Fibroblast of lung (primary cell): ENCODE results near the gene ISG20. TPM values are rescaled to one million over a fixed set of nuclear protein-coding genes. Genes with fewer than 3 reads are reported as not detected.

Experiments used
- DNase-seq, 2 donors: peaks; one replicate each; pipeline versions ENCODE4 v3.0.0 to v3.0.0-alpha.2; 2010; ENCODE audit warnings: low read depth in 2 of 2
- H2AFZ ChIP-seq: 2 replicates; pipeline ENCODE4 v1.5.1; 2012; ENCODE audit warnings: low read length, control low read depth, inconsistent platforms
- H3K27ac ChIP-seq: 2 replicates; pipeline ENCODE4 v1.5.1; 2011; ENCODE audit warnings: low read length, control low read depth; ENCODE audit not compliant: insufficient read depth
- H3K27me3 ChIP-seq: 2 replicates; pipeline ENCODE4 v1.5.1; 2011; ENCODE audit warnings: mild to moderate bottlenecking, low read length; ENCODE audit not compliant: control insufficient read depth, insufficient read depth
- H3K36me3 ChIP-seq: 2 replicates; pipeline ENCODE4 v1.5.1; 2011; ENCODE audit warnings: low read length; ENCODE audit not compliant: control insufficient read depth, insufficient read depth
- H3K4me1 ChIP-seq: 2 replicates; pipeline ENCODE4 v1.5.1; 2011; ENCODE audit warnings: low read length; ENCODE audit not compliant: control insufficient read depth, insufficient read depth; ENCODE audit errors: extremely low read depth
- H3K4me2 ChIP-seq: 2 replicates; pipeline ENCODE4 v1.5.1; 2011; ENCODE audit warnings: low read length, control low read depth; ENCODE audit not compliant: insufficient read depth; ENCODE audit errors: extremely low read depth
- H3K4me3 ChIP-seq, 4 experiments: fragments of 200-600 bp in 1 of 4; sonication (generic) in 1 of 4; replicated peaks in 1 of 4; 2 replicates each; pipeline ENCODE4 v1.5.1; 2011 to 2016; ENCODE audit warnings: low read length in 4 of 4, low read depth in 3 of 4, mild to moderate bottlenecking in 3 of 4, control low read depth in 2 of 4, inconsistent platforms in 1 of 4, mixed read lengths in 1 of 4; ENCODE audit not compliant: insufficient read depth in 1 of 4; ENCODE audit errors: control extremely low read depth in 1 of 4
- H3K79me2 ChIP-seq: 2 replicates; pipeline ENCODE4 v1.5.1; 2012; ENCODE audit warnings: mild to moderate bottlenecking, low read length, inconsistent platforms; ENCODE audit not compliant: control insufficient read depth, insufficient read depth
- H3K9ac ChIP-seq: 2 replicates; pipeline ENCODE4 v1.5.1; 2011; ENCODE audit warnings: mild to moderate bottlenecking, low read length, control low read depth; ENCODE audit not compliant: insufficient read depth
- H3K9me3 ChIP-seq: 2 replicates; pipeline ENCODE4 v1.5.1; 2012; ENCODE audit warnings: low read depth, low read length; ENCODE audit not compliant: control insufficient read depth, insufficient read depth
- H4K20me1 ChIP-seq: 2 replicates; pipeline ENCODE4 v1.5.1; 2011; ENCODE audit warnings: low read length; ENCODE audit not compliant: control insufficient read depth, insufficient read depth; ENCODE audit errors: extremely low read depth
- EZH2 ChIP-seq: IDR thresholded peaks from 2 replicates; pipeline ENCODE4 v1.5.1; 2012; ENCODE audit warnings: low read length, control low read depth, mild to moderate bottlenecking; ENCODE audit errors: missing control alignments
- polyA plus RNA-seq, 2 donors: library from polyadenylated mRNA; depleted of rRNA in 1 of 2; stranded (reverse) in 1 of 2; unstranded in 1 of 2; fragments of >200 nt; gene quantifications; 2 replicates each; pipeline ENCODE4 v1.2.1, GENCODE V29; 2011 to 2012; ENCODE audit warnings: missing spikeins in 1 of 2
- total RNA-seq: library from RNA; depleted of rRNA; stranded (reverse); fragments of >200 nt; gene quantifications from 2 replicates; pipeline ENCODE4 v1.2.1, GENCODE V29; 2014
- TF ChIP-seq, protein P1 (sequence below), 2 donors: IDR thresholded peaks in 1 of 2; conservative IDR thresholded peaks in 1 of 2; 1 replicate in 1 of 2; 2 replicates in 1 of 2; pipeline ENCODE4 v1.5.1; 2011 to 2012; ENCODE audit warnings: low read length in 2 of 2, control low read depth in 1 of 2, inconsistent platforms in 1 of 2, low read depth in 1 of 2, mild to moderate bottlenecking in 1 of 2

The ISG20 gene
- total and polyA plus RNA-seq, 2 donors (not counting 1 experiment from before 2014, with no cell fraction given): 2.2 to 3.0 TPM

DNA sequence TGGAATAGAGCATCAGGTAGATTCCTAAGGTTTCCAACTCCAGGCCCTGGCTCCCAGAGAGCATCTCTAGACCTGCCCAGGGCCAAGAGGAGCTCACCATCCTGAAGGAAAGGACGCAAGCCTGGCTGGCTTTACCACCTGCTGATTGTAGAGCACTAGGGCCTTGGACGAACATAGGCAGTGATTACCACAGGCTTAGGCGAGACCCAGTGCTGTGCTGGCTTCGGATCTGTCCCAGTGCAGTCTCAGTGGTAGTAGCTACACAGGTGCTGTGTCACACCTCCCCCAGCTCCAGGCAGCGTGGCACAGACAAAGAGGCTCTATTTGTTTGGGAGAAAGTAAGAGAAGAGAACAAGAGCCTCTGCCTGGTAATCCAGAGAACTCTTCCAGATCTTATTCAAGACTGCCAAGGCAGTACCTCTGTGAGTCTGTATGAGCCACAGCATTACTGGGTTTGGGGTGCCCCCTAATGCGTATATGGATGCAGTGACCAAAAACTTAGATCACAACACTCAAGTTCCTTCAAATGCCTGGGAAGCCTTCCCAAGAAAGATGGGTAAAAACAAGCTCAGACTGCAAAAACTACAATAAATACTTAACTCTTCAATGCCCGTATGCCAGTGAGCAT is 25.4 kb downstream of the ISG20 start:
- Histone ChIP-seq H3K4me1 (no peaks in the 10 kb centered on the region), H4K20me1 (no peaks in the 10 kb centered on the region), H3K79me2 (no peaks in the 10 kb centered on the region), H3K27ac (no peak overlapping the region), H3K4me2 (no peak overlapping the region), H3K9me3 (no peaks in the 10 kb centered on the region), H3K9ac (no peak overlapping the region), H2AFZ (no peak overlapping the region), H3K36me3 (no peaks in the 10 kb centered on the region), H3K27me3 (no peaks in the 10 kb centered on the region), H3K4me3 (no peak overlapping the region)
- DNase-seq: peak in 1 of 2 donors; percentile 47
- TF ChIP-seq EZH2: no peak
- TF ChIP-seq, protein P1, sequence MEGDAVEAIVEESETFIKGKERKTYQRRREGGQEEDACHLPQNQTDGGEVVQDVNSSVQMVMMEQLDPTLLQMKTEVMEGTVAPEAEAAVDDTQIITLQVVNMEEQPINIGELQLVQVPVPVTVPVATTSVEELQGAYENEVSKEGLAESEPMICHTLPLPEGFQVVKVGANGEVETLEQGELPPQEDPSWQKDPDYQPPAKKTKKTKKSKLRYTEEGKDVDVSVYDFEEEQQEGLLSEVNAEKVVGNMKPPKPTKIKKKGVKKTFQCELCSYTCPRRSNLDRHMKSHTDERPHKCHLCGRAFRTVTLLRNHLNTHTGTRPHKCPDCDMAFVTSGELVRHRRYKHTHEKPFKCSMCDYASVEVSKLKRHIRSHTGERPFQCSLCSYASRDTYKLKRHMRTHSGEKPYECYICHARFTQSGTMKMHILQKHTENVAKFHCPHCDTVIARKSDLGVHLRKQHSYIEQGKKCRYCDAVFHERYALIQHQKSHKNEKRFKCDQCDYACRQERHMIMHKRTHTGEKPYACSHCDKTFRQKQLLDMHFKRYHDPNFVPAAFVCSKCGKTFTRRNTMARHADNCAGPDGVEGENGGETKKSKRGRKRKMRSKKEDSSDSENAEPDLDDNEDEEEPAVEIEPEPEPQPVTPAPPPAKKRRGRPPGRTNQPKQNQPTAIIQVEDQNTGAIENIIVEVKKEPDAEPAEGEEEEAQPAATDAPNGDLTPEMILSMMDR (conservative IDR thresholded peaks at IDR 0.05 in 1 of 2, IDR thresholded peaks at IDR 0.05 in 1 of 2; ENCODE audit: low read depth in 1 of 2, low read length in 2 of 2): peak in 1 of 2 donors; percentile 28

DNA sequence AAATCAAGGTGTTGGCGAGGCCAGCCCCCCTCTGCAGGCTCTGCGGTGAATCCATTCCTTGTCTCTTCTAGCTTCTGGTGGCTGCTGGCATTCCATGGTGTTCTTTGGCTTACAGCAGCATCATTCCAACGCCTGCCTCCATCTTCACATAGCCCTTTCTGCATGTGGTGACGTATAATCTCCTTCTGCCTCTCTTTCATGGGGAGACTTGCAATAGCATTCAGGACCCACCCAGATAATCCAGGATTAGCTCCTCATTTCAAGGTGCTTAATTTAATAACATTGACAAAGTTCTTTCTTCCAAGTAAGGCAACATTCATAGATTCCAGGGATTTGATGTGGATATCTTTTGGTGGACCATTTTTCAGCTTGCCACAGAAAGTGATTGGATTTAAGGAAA is 35.8 kb downstream of the ISG20 start:
- no peaks in the 10 kb centered on the region for H4K20me1 ChIP-seq
- H3K9me3 ChIP-seq: no peaks in the 10 kb centered on the region
- H2AFZ ChIP-seq: no peak overlapping the region
- H3K4me3 ChIP-seq: no peak overlapping the region
- TF ChIP-seq, protein P1 (conservative IDR thresholded peaks at IDR 0.05 in 1 of 2, IDR thresholded peaks at IDR 0.05 in 1 of 2; ENCODE audit: low read depth in 1 of 2, low read length in 2 of 2): no peak
- TF ChIP-seq EZH2: no peak
- no peak overlapping the region for H3K9ac ChIP-seq
- DNase-seq: no peak
- peaks cover 5% of the 10 kb centered on the region for H3K27me3 ChIP-seq
- no peak overlapping the region for H3K4me2 ChIP-seq
- no peaks in the 10 kb centered on the region for H3K36me3 ChIP-seq
- no peaks in the 10 kb centered on the region for H3K79me2 ChIP-seq
- H3K4me1 ChIP-seq: no peaks in the 10 kb centered on the region
- H3K27ac ChIP-seq: no peak overlapping the region

DNA sequence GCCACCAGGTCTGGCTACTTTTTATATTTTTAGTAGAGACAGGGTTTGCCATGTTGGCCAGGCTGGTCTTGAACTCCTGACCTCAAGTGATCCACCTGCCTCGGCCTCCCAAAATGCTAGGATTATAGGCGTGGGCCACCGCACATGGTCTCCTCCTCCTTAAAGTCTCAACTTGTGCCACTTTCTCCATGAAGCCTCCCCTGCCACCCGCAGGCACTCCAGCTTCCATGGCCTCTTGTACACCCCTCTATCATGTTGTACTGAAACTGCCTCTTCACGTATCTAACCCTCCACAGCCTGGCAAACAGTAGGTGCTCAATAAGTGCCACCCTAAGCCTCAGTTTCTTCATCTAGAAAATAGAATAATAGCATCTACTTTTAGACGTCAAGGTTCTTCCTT is 39.9 kb downstream of the ISG20 start:
- H3K4me2 ChIP-seq: no peak overlapping the region
- no peaks in the 10 kb centered on the region for H4K20me1 ChIP-seq
- no peaks in the 10 kb centered on the region for H3K4me1 ChIP-seq
- TF ChIP-seq, protein P1 (conservative IDR thresholded peaks at IDR 0.05 in 1 of 2, IDR thresholded peaks at IDR 0.05 in 1 of 2; ENCODE audit: low read depth in 1 of 2, low read length in 2 of 2): no peak
- H3K4me3 ChIP-seq: no peak overlapping the region
- H3K79me2 ChIP-seq: no peaks in the 10 kb centered on the region
- H3K36me3 ChIP-seq: no peaks in the 10 kb centered on the region
- no peak overlapping the region for H3K27ac ChIP-seq
- peaks cover 4% of the 10 kb centered on the region for H3K27me3 ChIP-seq
- DNase-seq: no peak
- no peak overlapping the region for H2AFZ ChIP-seq
- no peak overlapping the region for H3K9ac ChIP-seq
- no peaks in the 10 kb centered on the region for H3K9me3 ChIP-seq
